ENCODE results near the gene CYTIP. TPM values are rescaled to one million over a fixed set of nuclear protein-coding genes. Genes with fewer than 3 reads are reported as not detected.
"Not testable (repeated sequence)": the region's sequence is repeated elsewhere in the genome, so short reads cannot be mapped to it uniquely, and the experiment has no call there.

The CYTIP gene
- total and polyA plus RNA-seq, 5 experiments from 2014 or later: 140 to 341 (median 220) TPM

DNA sequence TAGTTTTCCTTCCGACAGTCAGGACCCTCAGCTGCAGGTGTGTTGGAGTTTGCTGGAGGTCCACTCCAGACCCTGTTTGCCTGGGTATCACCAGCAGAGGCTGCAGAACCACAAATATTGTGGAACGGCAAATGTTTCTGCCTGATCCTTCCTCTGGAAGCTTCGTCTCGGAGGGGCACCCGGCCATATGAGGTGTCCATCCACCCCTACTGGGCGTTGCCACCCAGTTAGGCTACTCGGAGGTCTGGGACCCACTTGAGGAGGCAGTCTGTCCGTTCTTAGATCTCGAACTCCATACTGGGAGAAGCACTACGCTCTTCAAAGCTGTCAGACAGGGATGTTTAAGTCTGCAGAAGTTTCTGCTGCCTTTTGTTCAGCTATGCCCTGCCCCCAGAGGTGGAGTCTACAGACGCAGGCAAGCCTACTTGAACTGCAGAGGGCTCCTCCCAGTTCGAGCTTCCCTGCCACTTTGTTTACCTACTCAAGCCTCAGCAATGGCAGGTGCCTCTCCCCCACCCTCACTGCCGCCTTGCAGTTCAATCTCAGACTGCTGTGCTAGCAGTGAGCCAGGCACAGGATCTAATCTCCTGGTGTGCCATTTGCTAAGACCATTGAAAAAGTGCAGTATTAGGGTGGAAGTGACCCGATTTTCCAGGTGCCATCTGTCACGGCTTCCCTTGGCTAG, 40.9 kb downstream of the CYTIP start:
- DNase-seq: peak in 3 of 10 donors; percentile 33 to 69 (median 46)
- not testable (repeated sequence) for ATAC-seq, H3K27me3 Mint-ChIP-seq
- peaks cover 25 to 57% (median 31%) of the 10 kb centered on the region in 3 donors for H3K36me3 Mint-ChIP-seq
- peak overlapping the region in 8 of 10 donors; percentile 36 to 77 (median 68) for H3K4me3 Mint-ChIP-seq
- peak overlapping the region; percentile 97 to 100 (median 98) for H3K27ac Mint-ChIP-seq
- H3K4me1 Mint-ChIP-seq: peaks cover 31 to 64% (median 56%) of the 10 kb centered on the region in 4 donors
- POLR2A ChIA-PET: interaction anchor here (0.9 to 7.0 kb wide), 14 partner anchors 11 to 71 kb away, joined by 3 to 131 read pairs (median 6); partner anchors contain the start of genes CYTIP and ERMN
- H3K9me3 Mint-ChIP-seq: peaks cover 0 to 64% (median 26%) of the 10 kb centered on the region in 9 donors

DNA sequence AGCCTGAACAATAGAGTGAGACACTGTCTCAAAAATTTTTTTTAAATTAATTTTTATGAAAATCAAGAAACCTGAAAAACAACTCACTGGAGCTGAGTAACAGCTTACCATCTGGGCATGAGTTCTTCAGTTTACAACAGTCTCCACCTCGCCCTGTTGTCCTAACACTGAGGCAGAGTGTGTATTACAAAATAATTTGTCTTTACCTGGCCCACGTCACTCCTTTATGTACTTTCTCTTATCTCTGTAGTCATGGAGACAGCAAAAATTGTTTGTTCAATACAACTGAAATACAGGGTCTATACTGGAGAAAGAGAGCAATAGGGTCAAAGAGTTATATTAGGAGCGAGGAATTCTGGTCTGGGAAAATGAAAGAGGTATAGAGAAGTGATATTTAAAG, 48.1 kb downstream of the CYTIP start:
- Mint-ChIP-seq H3K36me3 (peaks cover 16 to 45% (median 30%) of the 10 kb centered on the region in 3 donors), H3K27ac (no peak overlapping the region), H3K4me1 (peaks cover 0 to 10% (median 6%) of the 10 kb centered on the region in 4 donors), H3K9me3 (peaks cover 5 to 51% (median 24%) of the 10 kb centered on the region in 9 donors), H3K4me3 (no peak overlapping the region), H3K27me3 (no peaks in the 10 kb centered on the region)
- no peak for DNase-seq
- POLR2A ChIA-PET: interaction anchor here (0.6 to 1.4 kb wide), 2 partner anchors 9 to 1807 kb away, joined by 3 to 4 read pairs; no protein-coding TSS in a partner anchor
- ATAC-seq: peak; percentile 76 to 84

DNA sequence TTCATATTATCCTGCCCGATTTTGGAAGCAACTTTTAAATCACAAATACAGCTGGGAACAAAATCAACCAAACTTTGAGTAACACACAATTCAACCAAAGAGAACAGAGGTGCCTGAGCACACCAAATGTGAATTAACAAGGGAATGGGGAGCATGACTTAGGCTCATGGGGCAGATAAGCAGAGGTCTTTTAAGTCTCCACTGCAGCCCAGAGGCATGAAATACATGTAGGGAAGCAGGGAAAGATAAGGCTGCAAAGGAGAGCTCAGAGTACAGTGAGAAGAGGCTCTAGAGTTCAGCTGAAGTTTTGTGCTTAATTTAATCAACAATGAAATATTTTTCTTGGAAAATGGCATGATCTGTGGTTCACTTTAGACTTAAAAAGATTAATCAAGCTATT, 49.0 kb downstream of the CYTIP start:
- H3K27me3 Mint-ChIP-seq: no peaks in the 10 kb centered on the region
- DNase-seq: no peak
- no peak overlapping the region for H3K27ac Mint-ChIP-seq
- peaks cover 0 to 6% (median 3%) of the 10 kb centered on the region in 4 donors for H3K4me1 Mint-ChIP-seq
- POLR2A ChIA-PET: interaction anchor here (1.3 to 1.4 kb wide), 2 partner anchors 8 to 9 kb away, joined by 3 read pairs; no protein-coding TSS in a partner anchor
- peaks cover 11 to 45% (median 29%) of the 10 kb centered on the region in 3 donors for H3K36me3 Mint-ChIP-seq
- peaks cover 9 to 51% (median 27%) of the 10 kb centered on the region in 9 donors for H3K9me3 Mint-ChIP-seq
- ATAC-seq: no peak
- no peak overlapping the region for H3K4me3 Mint-ChIP-seq

DNA sequence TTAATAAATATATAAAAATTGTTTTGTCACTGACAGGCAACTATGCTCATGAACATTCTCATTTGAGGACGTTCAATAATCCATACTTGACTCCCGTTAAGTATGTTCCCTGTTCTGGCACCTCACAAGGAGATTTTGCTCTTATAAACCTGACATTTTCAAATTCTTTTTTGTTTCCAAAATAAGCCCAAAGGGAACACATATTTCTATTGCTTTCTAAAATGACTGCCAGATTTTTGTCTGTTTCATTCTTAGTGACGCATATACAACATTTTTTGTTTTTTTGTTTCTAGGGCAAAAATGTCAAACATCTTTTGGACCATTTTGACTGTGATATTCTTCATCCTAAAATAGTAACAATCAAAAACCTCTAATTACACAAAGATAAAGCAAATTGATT, 50.5 kb downstream of the CYTIP start:
- no peak overlapping the region for H3K4me3 Mint-ChIP-seq
- DNase-seq: no peak
- POLR2A ChIA-PET: no interaction called here
- peaks cover 10 to 46% (median 37%) of the 10 kb centered on the region in 9 donors for H3K9me3 Mint-ChIP-seq
- H3K36me3 Mint-ChIP-seq: peaks cover 7 to 41% (median 32%) of the 10 kb centered on the region in 3 donors
- ATAC-seq: no peak
- H3K27ac Mint-ChIP-seq: peak overlapping the region in 1 of 10 donors; percentile 47
- no peaks in the 10 kb centered on the region for H3K27me3 Mint-ChIP-seq
- H3K4me1 Mint-ChIP-seq: peaks cover 4 to 18% (median 14%) of the 10 kb centered on the region in 4 donors

DNA sequence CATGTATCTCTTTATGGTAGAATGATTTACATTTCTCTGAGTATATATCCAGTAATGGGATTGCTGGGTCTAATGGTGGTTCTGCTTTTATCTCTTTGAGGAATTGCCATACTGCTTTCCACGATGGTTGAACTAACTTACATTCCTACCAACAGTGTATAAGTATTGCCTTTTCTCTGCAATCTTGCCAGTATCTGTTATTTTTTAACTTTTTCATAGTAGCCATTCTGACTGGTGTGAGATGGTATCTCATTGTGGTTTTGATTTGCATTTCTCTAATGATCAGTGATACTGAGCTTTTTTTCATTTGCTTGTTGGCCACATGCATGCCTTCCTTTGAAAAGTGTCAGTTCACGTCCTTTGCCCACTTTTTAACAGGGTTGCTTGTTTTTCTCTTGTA, 55.1 kb downstream of the CYTIP start:
- no peak for ATAC-seq
- no peaks in the 10 kb centered on the region for H3K27me3 Mint-ChIP-seq
- peaks cover 3 to 44% (median 32%) of the 10 kb centered on the region in 3 donors for H3K36me3 Mint-ChIP-seq
- POLR2A ChIA-PET: interaction anchor here (2.0 kb wide), 1 partner anchor 15 kb away, joined by 9 read pairs; no protein-coding TSS in a partner anchor
- peak overlapping the region in 6 of 10 donors; percentile 57 to 81 (median 77) for H3K27ac Mint-ChIP-seq
- H3K4me3 Mint-ChIP-seq: peak overlapping the region in 1 of 10 donors; percentile 3
- DNase-seq: no peak
- H3K9me3 Mint-ChIP-seq: peaks cover 11 to 55% (median 38%) of the 10 kb centered on the region in 9 donors
- H3K4me1 Mint-ChIP-seq: peaks cover 30 to 53% (median 49%) of the 10 kb centered on the region in 4 donors

DNA sequence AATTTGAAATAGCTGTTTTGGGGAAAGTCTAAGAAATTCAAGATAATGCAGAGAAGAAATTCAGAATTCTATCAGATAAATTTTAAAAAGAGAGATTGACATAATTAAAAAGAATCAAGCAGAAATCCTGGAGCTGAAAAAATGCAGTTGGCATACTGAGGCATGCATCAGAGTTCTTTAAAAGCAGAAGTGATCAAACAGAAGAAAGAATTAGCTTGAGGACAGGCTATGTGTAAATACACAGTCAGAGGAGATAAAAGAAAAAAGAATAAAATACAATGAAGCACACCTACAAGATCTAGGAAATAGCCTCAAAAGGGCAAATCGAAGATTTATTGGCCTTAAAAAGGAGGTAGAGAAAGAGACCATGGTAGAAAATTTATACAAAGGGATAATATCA, 57.1 kb downstream of the CYTIP start:
- peak overlapping the region; percentile 43 to 87 (median 70) for H3K27ac Mint-ChIP-seq
- H3K36me3 Mint-ChIP-seq: peaks cover 0 to 38% (median 26%) of the 10 kb centered on the region in 3 donors
- POLR2A ChIA-PET: interaction anchor here (0.7 to 1.0 kb wide), 5 partner anchors 8 to 31 kb away, joined by 3 to 5 read pairs (median 3); no protein-coding TSS in a partner anchor
- ATAC-seq (no peak), DNase-seq (no peak)
- H3K9me3 Mint-ChIP-seq: peaks cover 5 to 46% (median 32%) of the 10 kb centered on the region in 9 donors
- H3K4me1 Mint-ChIP-seq: peaks cover 32 to 66% (median 54%) of the 10 kb centered on the region in 4 donors
- H3K4me3 Mint-ChIP-seq: peak overlapping the region in 8 of 10 donors; percentile 0 to 44 (median 18)
- no peaks in the 10 kb centered on the region for H3K27me3 Mint-ChIP-seq

DNA sequence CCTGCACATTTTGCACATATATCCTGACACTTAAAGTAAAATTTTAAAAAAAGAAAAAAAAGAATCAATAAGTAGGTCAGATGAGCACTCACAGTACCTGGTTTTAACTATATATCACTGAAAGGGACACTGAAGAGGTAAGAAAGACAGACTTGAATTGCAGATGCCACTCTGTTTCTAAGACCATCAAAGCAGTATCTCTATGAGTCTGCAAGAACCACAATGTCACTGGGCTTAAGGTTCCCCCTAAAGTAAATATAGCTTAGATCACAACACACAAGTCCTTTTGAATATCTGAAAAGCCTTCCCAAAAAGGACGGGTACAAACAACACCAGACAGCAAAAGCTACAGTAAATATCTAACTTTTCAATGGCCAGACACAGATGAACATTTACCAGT, 57.6 kb downstream of the CYTIP start:
- Mint-ChIP-seq H3K27ac (peak overlapping the region; percentile 35 to 87 (median 70)), H3K27me3 (no peaks in the 10 kb centered on the region), H3K4me3 (peak overlapping the region in 5 of 10 donors; percentile 12 to 44 (median 22)), H3K36me3 (peaks cover 0 to 35% (median 23%) of the 10 kb centered on the region in 3 donors), H3K4me1 (peaks cover 35 to 70% (median 57%) of the 10 kb centered on the region in 4 donors), H3K9me3 (peaks cover 5 to 41% (median 27%) of the 10 kb centered on the region in 9 donors)
- POLR2A ChIA-PET: interaction anchor here (0.7 to 1.0 kb wide), 5 partner anchors 9 to 32 kb away, joined by 3 to 5 read pairs (median 3); no protein-coding TSS in a partner anchor
- DNase-seq (no peak), ATAC-seq (peak; percentile 30 to 73)

DNA sequence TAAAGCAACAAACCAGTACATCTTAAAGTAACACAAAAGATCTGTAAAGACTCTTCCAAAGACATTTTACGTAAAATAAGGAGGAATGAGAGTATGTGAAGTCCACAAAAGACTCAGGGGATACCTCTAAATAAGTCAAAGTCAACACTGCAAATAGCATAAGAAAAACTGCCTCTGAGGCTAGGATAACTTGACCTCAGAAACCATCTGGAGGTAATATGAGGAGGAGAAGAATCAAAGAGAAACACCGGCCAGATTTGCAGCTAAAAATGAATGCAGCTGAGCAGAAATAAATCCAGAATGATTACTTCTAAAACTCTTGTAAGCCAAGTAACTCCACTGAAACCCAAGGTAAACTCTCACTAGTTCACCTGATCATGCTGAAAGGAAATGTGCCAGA, 66.0 kb downstream of the CYTIP start:
- no peak for ATAC-seq
- POLR2A ChIA-PET: interaction anchor here (0.6 kb wide), 1 partner anchor 34 kb away, joined by 3 read pairs; no protein-coding TSS in a partner anchor
- Mint-ChIP-seq H3K4me1 (peaks cover 23 to 50% (median 41%) of the 10 kb centered on the region in 4 donors), H3K27me3 (no peaks in the 10 kb centered on the region), H3K9me3 (peaks cover 7 to 27% (median 23%) of the 10 kb centered on the region in 9 donors), H3K4me3 (peak overlapping the region in 7 of 10 donors; percentile 0 to 43 (median 26)), H3K36me3 (peaks cover 3 to 29% (median 29%) of the 10 kb centered on the region in 3 donors), H3K27ac (peak overlapping the region in 7 of 10 donors; percentile 5 to 60 (median 47))
- DNase-seq: no peak

DNA sequence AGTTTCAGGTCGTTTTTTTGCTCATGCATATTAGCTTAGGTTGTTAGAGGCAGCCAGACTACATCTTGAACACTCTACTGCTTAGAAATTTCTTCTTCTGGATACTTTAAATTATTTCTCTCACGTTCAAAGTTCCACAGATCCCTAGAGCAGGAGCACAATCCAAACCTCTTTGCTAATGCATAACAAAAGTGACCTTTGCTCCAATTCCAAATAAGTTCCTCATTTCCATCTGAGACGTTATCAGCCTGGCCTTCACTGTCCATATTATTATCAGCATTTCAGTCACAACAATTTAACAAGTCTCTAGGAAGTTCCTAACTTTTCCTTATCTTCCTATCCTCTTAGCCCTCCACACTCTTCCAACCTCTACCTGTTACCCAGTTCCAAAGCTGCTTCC, 67.8 kb downstream of the CYTIP start:
- POLR2A ChIA-PET: interaction anchor here (1.4 kb wide), 1 partner anchor 42 kb away, joined by 3 read pairs; no protein-coding TSS in a partner anchor
- peaks cover 17 to 35% (median 28%) of the 10 kb centered on the region in 4 donors for H3K4me1 Mint-ChIP-seq
- DNase-seq: no peak
- H3K4me3 Mint-ChIP-seq: no peak overlapping the region
- H3K36me3 Mint-ChIP-seq: peaks cover 3 to 25% (median 25%) of the 10 kb centered on the region in 3 donors
- H3K27ac Mint-ChIP-seq: peak overlapping the region in 2 of 10 donors; percentile 5 to 37
- no peaks in the 10 kb centered on the region for H3K27me3 Mint-ChIP-seq
- no peak for ATAC-seq
- H3K9me3 Mint-ChIP-seq: peaks cover 7 to 27% (median 23%) of the 10 kb centered on the region in 9 donors

DNA sequence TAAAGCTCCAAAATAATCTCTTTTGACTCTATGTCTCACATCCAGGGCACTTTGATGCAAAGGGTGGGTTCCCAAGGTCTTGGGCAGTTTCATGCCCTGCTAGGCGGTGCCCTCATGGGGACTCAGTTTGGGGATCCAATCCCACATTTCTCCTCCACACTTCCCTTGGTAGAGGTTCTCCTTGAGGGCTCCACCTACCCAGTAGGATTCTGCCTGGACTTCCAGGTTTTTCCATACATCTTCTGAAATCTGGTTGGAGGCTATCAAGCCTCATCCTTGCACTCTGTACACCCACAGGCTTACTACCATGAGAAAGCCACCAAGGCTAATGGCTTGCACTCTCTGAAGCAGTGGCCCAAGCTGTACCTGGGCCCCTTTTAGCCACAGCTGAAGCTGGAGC, 68.5 kb downstream of the CYTIP start:
- Mint-ChIP-seq H3K27me3 (no peaks in the 10 kb centered on the region), H3K4me1 (peaks cover 12 to 28% (median 22%) of the 10 kb centered on the region in 4 donors), H3K4me3 (no peak overlapping the region), H3K36me3 (peaks cover 3 to 25% (median 24%) of the 10 kb centered on the region in 3 donors), H3K27ac (peak overlapping the region in 4 of 10 donors; percentile 36 to 69 (median 48)), H3K9me3 (peaks cover 5 to 27% (median 23%) of the 10 kb centered on the region in 9 donors)
- ATAC-seq: no peak
- POLR2A ChIA-PET: no interaction called here
- no peak for DNase-seq

DNA sequence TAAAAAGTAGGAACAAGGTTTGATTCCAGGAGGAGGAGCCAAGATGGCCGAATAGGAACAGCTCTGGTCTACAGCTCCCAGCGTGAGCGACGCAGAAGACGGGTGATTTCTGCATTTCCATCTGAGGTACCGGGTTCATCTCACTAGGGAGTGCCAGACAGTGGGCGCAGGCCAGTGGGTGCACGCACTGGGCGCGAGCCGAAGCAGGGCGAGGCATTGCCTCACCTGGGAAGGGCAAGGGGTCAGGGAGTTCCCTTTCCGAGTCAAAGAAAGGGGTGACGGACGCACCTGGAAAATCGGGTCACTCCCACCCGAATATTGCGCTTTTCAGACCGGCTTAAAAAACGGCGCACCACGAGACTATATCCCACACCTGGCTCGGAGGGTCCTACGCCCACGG, 75.4 kb downstream of the CYTIP start:
- Mint-ChIP-seq H3K27ac (peak overlapping the region in 4 of 10 donors; percentile 8 to 73 (median 55)), H3K4me1 (peaks cover 12 to 36% (median 30%) of the 10 kb centered on the region in 4 donors)
- ATAC-seq, H3K27me3 Mint-ChIP-seq, DNase-seq, POLR2A ChIA-PET, H3K9me3 Mint-ChIP-seq, H3K4me3 Mint-ChIP-seq, H3K36me3 Mint-ChIP-seq: not testable (repeated sequence)

DNA sequence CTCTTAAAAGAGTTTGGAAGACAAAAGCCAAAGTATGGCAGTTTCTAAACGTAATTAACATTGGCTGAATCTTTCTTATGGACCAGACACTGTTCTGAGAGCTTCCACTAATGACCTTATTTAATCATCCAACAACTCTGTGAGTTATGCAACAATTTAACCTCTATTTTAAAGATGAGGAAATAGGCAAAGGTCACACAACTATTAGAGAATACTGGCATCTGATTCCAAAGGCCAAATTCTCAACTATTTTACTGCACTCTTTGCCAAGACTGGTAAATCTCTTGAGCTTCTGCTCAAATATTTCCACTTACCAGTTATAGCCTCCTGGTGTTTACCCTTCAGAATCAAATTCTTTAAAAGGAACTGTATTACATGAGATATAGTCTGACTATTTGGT, 76.2 kb downstream of the CYTIP start:
- peak overlapping the region in 1 of 10 donors; percentile 53 for H3K27ac Mint-ChIP-seq
- H3K4me3 Mint-ChIP-seq: no peak overlapping the region
- H3K9me3 Mint-ChIP-seq: peaks cover 0 to 6% (median 0%) of the 10 kb centered on the region in 9 donors
- no peak for ATAC-seq
- POLR2A ChIA-PET: interaction anchor here (0.8 kb wide), 1 partner anchor 40 kb away, joined by 3 read pairs; no protein-coding TSS in a partner anchor
- no peak for DNase-seq
- peaks cover 16 to 44% (median 37%) of the 10 kb centered on the region in 4 donors for H3K4me1 Mint-ChIP-seq
- H3K36me3 Mint-ChIP-seq: peaks cover 0 to 12% (median 0%) of the 10 kb centered on the region in 3 donors
- no peaks in the 10 kb centered on the region for H3K27me3 Mint-ChIP-seq

Measured in naive thymus-derived CD8-positive, alpha-beta T cell (primary cell).